T-cell (primary cell): ENCODE results near the gene ATP1A2. TPM values are rescaled to one million over a fixed set of nuclear protein-coding genes. Genes with fewer than 3 reads are reported as not detected.

Experiments used
- ATAC-seq, 4 experiments: fragments of 200-7000 bp in 3 of 4; fragments of 150-1000 bp in 1 of 4; cut with Tn5 transposase; replicated peaks in 1 of 4; 1 replicate in 3 of 4; 2 replicates in 1 of 4; pipeline ENCODE4 v1.10.0; 2021; ENCODE audit warnings: moderate library complexity in 3 of 4, mild to moderate bottlenecking in 2 of 4, moderate number of reproducible peaks in 1 of 4
- CTCF ChIA-PET, 2 donors: fragments of 300-600 bp; sonication (Branson Sonifier 250); formaldehyde crosslinking; loops; one replicate each; lab custom pipeline; 2022; ENCODE audit warnings: antibody characterized with exemption in 2 of 2; lab: Charles Lee
- POLR2A ChIA-PET, 2 donors: fragments of 300-600 bp; sonication (Branson Sonifier 250); formaldehyde crosslinking; loops; one replicate each; lab custom pipeline; 2022; ENCODE audit warnings: antibody characterized with exemption in 2 of 2; lab: Charles Lee
- DNase-seq, 35 experiments: peaks; one replicate each; pipeline versions ENCODE4 v3.0.0 to v3.0.0-alpha.2; 2013 to 2023
- H3K27ac ChIP-seq: one replicate; pipeline ENCODE4 v1.5.1; 2013; ENCODE audit warnings: low read length
- H3K27me3 ChIP-seq, 2 experiments: replicated peaks in 1 of 2; 1 replicate in 1 of 2; 2 replicates in 1 of 2; pipeline versions ENCODE4 v1.6.1 to v1.7.0; 2013; ENCODE audit warnings: low read length in 1 of 2, mixed read lengths in 1 of 2; ENCODE audit not compliant: control insufficient read depth in 2 of 2, insufficient read depth in 2 of 2; ENCODE audit errors: extremely low read depth in 1 of 2
- H3K36me3 ChIP-seq, 2 donors: 1 replicate in 1 of 2; 2 replicates in 1 of 2; pipeline versions ENCODE4 v1.6.1 to v1.7.0; 2013; ENCODE audit warnings: low read length in 1 of 2; ENCODE audit not compliant: control insufficient read depth in 2 of 2, insufficient read depth in 1 of 2; ENCODE audit errors: extremely low read depth in 1 of 2
- H3K4me1 ChIP-seq, 2 experiments: 1 replicate in 1 of 2; 2 replicates in 1 of 2; pipeline versions ENCODE4 v1.6.1 to v1.7.0; 2013; ENCODE audit warnings: low read length in 2 of 2, mixed read lengths in 1 of 2; ENCODE audit not compliant: insufficient read depth in 2 of 2, control insufficient read depth in 1 of 2; ENCODE audit errors: extremely low read depth in 1 of 2
- H3K4me3 ChIP-seq, 2 donors: 1 replicate in 1 of 2; 2 replicates in 1 of 2; pipeline versions ENCODE4 v1.5.1 to v1.7.0; 2013; ENCODE audit warnings: mild to moderate bottlenecking in 2 of 2, low read length in 1 of 2, moderate library complexity in 1 of 2; ENCODE audit not compliant: control insufficient read depth in 1 of 2; ENCODE audit errors: extremely low read depth in 1 of 2
- H3K9me3 ChIP-seq: 2 replicates; pipeline ENCODE4 v1.7.0; 2013
- H3K27ac Mint-ChIP-seq, 2 donors: one replicate each; pipeline ENCODE4 v1.8.0; 2020 to 2021; ENCODE audit warnings: mild to moderate bottlenecking in 2 of 2, mixed read lengths in 2 of 2
- H3K27me3 Mint-ChIP-seq, 2 donors: one replicate each; pipeline ENCODE4 v1.8.0; 2021 to 2022; ENCODE audit warnings: mixed read lengths in 2 of 2
- H3K36me3 Mint-ChIP-seq: one replicate; pipeline ENCODE4 v1.8.0; 2021; ENCODE audit warnings: mixed read lengths
- H3K4me1 Mint-ChIP-seq, 3 donors: one replicate each; pipeline ENCODE4 v1.8.0; 2020 to 2022; ENCODE audit warnings: mixed read lengths in 3 of 3, mild to moderate bottlenecking in 1 of 3
- H3K4me3 Mint-ChIP-seq, 3 donors: one replicate each; pipeline ENCODE4 v1.8.0; 2020 to 2022; ENCODE audit warnings: mild to moderate bottlenecking in 3 of 3, mixed read lengths in 3 of 3, moderate library complexity in 3 of 3
- H3K9me3 Mint-ChIP-seq, 3 donors: one replicate each; pipeline ENCODE4 v1.8.0; 2020 to 2022; ENCODE audit warnings: mixed read lengths in 3 of 3
- WGBS: methylation state at CpG from one replicate; pipeline ENCODE4 v1.1.5; 2013; ENCODE audit warnings: missing lambda C conversion rate; ENCODE audit not compliant: insufficient coverage; 5-methylcytosine and 5-hydroxymethylcytosine counted together
- total RNA-seq, 35 experiments: library from RNA in 6 of 35; stranded (reverse) in 6 of 35; fragments of 120-200 nt in 1 of 35; gene quantifications; one replicate each; pipeline versions ENCODE4 v1.2.1 to v1.2.4 and lab custom pipeline; 2013 to 2026

ATP1A2 gene
- total RNA-seq, 5 donors from 2014 or later (not counting 1 experiment from before 2014, with no cell fraction given) = 0.10 to 0.26 TPM; not detected in 3

DNA sequence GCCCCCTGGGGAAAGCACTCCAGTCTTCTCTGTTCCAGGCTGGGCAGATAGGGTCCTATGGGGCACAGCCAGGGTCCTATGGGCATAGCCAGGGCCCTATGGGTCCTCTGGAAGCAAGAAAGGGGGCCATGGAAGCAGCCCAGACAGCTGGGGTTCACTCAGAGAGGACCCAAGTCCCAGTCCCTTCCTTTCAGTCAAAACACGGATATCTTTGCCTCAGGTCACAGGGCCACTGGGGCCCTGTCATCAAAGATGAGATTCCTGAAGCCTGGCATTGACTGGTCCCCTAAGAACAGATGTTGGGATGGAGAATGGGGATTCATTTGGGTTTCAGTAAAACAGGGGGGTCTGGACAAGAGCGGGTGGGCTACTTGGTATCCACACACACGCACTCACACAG lies 25.7 kb upstream of the ATP1A2 start:
- H3K36me3 Mint-ChIP-seq = peaks cover 41% of the 10 kb centered on the region

DNA sequence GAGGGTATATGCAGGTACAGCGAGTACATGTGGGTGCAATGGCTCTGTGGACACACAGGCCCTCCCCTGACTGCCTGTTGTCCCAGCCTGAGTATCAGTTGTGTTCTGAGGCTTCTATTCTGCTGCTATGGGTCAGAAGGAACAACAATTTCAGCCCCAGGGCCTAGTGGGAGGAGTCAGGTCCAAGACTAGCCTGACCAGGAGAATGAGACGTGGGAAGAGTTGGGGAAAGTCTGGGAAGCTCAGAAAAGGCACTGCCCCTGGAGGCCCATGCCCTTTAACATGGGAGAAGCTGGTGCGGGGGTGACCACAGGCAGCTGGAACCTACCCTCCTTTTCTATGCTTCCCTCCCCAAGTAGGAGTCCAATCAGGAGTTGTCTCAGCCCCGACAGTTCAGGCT lies 24.8 kb upstream of the ATP1A2 start:
- H3K4me1 Mint-ChIP-seq = peaks cover 23 to 28% (median 26%) of the 10 kb centered on the region in 3 donors
- POLR2A ChIA-PET = no interaction called here

More for the DNA sequence above, 25.7 kb upstream of the ATP1A2 start:
- ATAC-seq (no peak), DNase-seq (no peak)
- no peaks in the 10 kb centered on the region for H3K27me3 ChIP-seq
- H3K27me3 Mint-ChIP-seq = no peaks in the 10 kb centered on the region
- CTCF ChIA-PET = no interaction called here
- no peak overlapping the region for H3K27ac ChIP-seq
- WGBS = 100% methylated on average over 2 of the region's 3 CpGs
- H3K4me3 ChIP-seq = no peak overlapping the region
- no peaks in the 10 kb centered on the region for H3K9me3 ChIP-seq
- peaks cover 21 to 27% (median 24%) of the 10 kb centered on the region in 3 donors for H3K4me1 Mint-ChIP-seq
- POLR2A ChIA-PET = no interaction called here
- no peak overlapping the region for H3K4me3 Mint-ChIP-seq
- H3K4me1 ChIP-seq = peaks cover 0 to 15% of the 10 kb centered on the region in 2 experiments
- H3K27ac Mint-ChIP-seq = no peak overlapping the region
- H3K36me3 ChIP-seq = peaks cover 7 to 74% of the 10 kb centered on the region in 2 donors
- no peaks in the 10 kb centered on the region for H3K9me3 Mint-ChIP-seq

GRCh38 chr1:160091666-160092223 lies 23.8 kb upstream of the ATP1A2 start:
- POLR2A ChIA-PET = no interaction called here
- H3K36me3 ChIP-seq = peaks cover 13 to 82% of the 10 kb centered on the region in 2 donors
- Mint-ChIP-seq H3K36me3 (peaks cover 32% of the 10 kb centered on the region), H3K4me1 (peaks cover 29 to 35% (median 35%) of the 10 kb centered on the region in 3 donors), H3K27ac (no peak overlapping the region), H3K4me3 (no peak overlapping the region), H3K27me3 (no peaks in the 10 kb centered on the region), H3K9me3 (no peaks in the 10 kb centered on the region)
- WGBS = 100% methylated on average over 1 of the region's 5 CpGs
- no peaks in the 10 kb centered on the region for H3K9me3 ChIP-seq
- no peak overlapping the region for H3K4me3 ChIP-seq
- ATAC-seq (no peak), DNase-seq (no peak)
- no peaks in the 10 kb centered on the region for H3K27me3 ChIP-seq
- no peak overlapping the region for H3K27ac ChIP-seq
- peaks cover 3 to 30% of the 10 kb centered on the region in 2 experiments for H3K4me1 ChIP-seq
- CTCF ChIA-PET = interaction anchor here in 1 of 2 donors (0.5 kb wide), 1 partner anchor 19 kb away, joined by 4 read pairs; no protein-coding TSS in a partner anchor

More for the DNA sequence above, 24.8 kb upstream of the ATP1A2 start:
- H3K36me3 ChIP-seq = peaks cover 13 to 82% of the 10 kb centered on the region in 2 donors
- no CpG with 5 or more reads among the region's 4 CpGs for WGBS
- ATAC-seq = no peak
- Mint-ChIP-seq H3K4me3 (no peak overlapping the region), H3K9me3 (no peaks in the 10 kb centered on the region), H3K27ac (no peak overlapping the region), H3K27me3 (no peaks in the 10 kb centered on the region), H3K36me3 (peaks cover 35% of the 10 kb centered on the region)
- H3K4me3 ChIP-seq = no peak overlapping the region
- DNase-seq = no peak
- peaks cover 0 to 20% of the 10 kb centered on the region in 2 experiments for H3K4me1 ChIP-seq
- no peak overlapping the region for H3K27ac ChIP-seq
- CTCF ChIA-PET = interaction anchor here in 1 of 2 donors (0.6 kb wide), 1 partner anchor 906 kb away, joined by 4 read pairs; no protein-coding TSS in a partner anchor
- H3K9me3 ChIP-seq = no peaks in the 10 kb centered on the region
- no peaks in the 10 kb centered on the region for H3K27me3 ChIP-seq

GRCh38 chr1:160092366-160093068 lies 23.0 kb upstream of the ATP1A2 start:
- DNase-seq = no peak
- H3K4me3 ChIP-seq = no peak overlapping the region
- peaks cover 8 to 38% of the 10 kb centered on the region in 2 experiments for H3K4me1 ChIP-seq
- H3K27me3 Mint-ChIP-seq = no peaks in the 10 kb centered on the region
- H3K27ac ChIP-seq = no peak overlapping the region
- H3K4me3 Mint-ChIP-seq = no peak overlapping the region
- no peaks in the 10 kb centered on the region for H3K9me3 ChIP-seq
- peaks cover 37 to 43% (median 42%) of the 10 kb centered on the region in 3 donors for H3K4me1 Mint-ChIP-seq
- no peak overlapping the region for H3K27ac Mint-ChIP-seq
- no peak for ATAC-seq
- no peaks in the 10 kb centered on the region for H3K27me3 ChIP-seq
- ChIA-PET POLR2A (no interaction called here), CTCF (no interaction called here)
- 97% methylated on average over 24 of the region's 32 CpGs for WGBS
- H3K36me3 ChIP-seq = peaks cover 13 to 77% of the 10 kb centered on the region in 2 donors
- H3K36me3 Mint-ChIP-seq = peaks cover 32% of the 10 kb centered on the region
- no peaks in the 10 kb centered on the region for H3K9me3 Mint-ChIP-seq

GRCh38 chr1:160093069-160093395 lies 22.5 kb upstream of the ATP1A2 start:
- H3K27ac Mint-ChIP-seq = peak overlapping the region in 1 of 2 donors; percentile 28
- no peak overlapping the region for H3K4me3 Mint-ChIP-seq
- no peaks in the 10 kb centered on the region for H3K27me3 Mint-ChIP-seq
- H3K4me1 Mint-ChIP-seq = peaks cover 40 to 47% (median 46%) of the 10 kb centered on the region in 3 donors
- H3K4me3 ChIP-seq = no peak overlapping the region
- H3K27ac ChIP-seq = no peak overlapping the region
- no peak for ATAC-seq
- peaks cover 13 to 74% of the 10 kb centered on the region in 2 donors for H3K36me3 ChIP-seq
- no peaks in the 10 kb centered on the region for H3K9me3 ChIP-seq
- DNase-seq = no peak
- ChIA-PET POLR2A (no interaction called here), CTCF (no interaction called here)
- H3K4me1 ChIP-seq = peaks cover 12 to 43% of the 10 kb centered on the region in 2 experiments
- no peaks in the 10 kb centered on the region for H3K27me3 ChIP-seq
- peaks cover 29% of the 10 kb centered on the region for H3K36me3 Mint-ChIP-seq
- WGBS = 83% methylated on average over 6 of the region's 9 CpGs
- H3K9me3 Mint-ChIP-seq = no peaks in the 10 kb centered on the region

DNA sequence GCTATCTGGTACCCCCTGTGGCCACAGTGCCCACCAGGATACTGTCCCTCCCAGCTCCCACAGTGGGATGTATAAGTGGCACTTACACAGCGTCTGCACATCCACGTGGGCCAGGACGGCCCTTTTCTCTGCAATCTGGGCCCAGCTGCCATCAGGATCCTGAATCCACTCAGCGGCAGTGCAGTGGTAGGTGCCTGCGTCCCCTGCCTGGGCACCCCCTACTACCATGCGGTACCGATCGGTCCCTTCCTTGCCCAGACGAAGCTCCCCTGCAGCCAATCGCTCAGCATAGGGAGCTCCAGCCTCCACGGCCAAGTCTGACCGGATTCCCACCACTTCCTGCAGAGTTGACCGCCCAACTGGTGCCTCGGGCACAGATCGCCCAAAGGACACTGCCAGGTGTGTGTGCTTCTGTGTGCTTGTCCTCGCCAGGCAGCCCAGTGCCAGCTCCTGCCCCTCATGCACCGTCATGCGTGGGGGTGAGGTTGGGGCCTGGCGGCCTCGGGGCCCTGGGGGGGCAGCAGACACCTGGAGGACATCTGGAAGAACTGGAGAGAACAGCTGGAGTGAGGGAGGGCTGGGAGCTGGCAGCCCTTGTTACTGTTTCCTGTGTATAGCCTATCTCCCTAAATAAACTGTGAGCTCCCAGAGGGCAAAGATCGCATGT lies 21.8 kb upstream of the ATP1A2 start:
- POLR2A ChIA-PET = no interaction called here
- H3K4me3 ChIP-seq = no peak overlapping the region
- no peaks in the 10 kb centered on the region for H3K9me3 ChIP-seq
- H3K36me3 ChIP-seq = peaks cover 13 to 67% of the 10 kb centered on the region in 2 donors
- peaks cover 22% of the 10 kb centered on the region for H3K36me3 Mint-ChIP-seq
- no peaks in the 10 kb centered on the region for H3K27me3 ChIP-seq
- H3K9me3 Mint-ChIP-seq = no peaks in the 10 kb centered on the region
- H3K4me1 ChIP-seq = peaks cover 12 to 45% of the 10 kb centered on the region in 2 experiments
- no peak overlapping the region for H3K27ac ChIP-seq
- CTCF ChIA-PET = no interaction called here
- ATAC-seq (no peak), DNase-seq (no peak)
- H3K27me3 Mint-ChIP-seq = no peaks in the 10 kb centered on the region
- peaks cover 40 to 46% (median 46%) of the 10 kb centered on the region in 3 donors for H3K4me1 Mint-ChIP-seq
- no peak overlapping the region for H3K4me3 Mint-ChIP-seq
- 95% methylated on average over 21 of the region's 21 CpGs for WGBS
- H3K27ac Mint-ChIP-seq = no peak overlapping the region
